Bone marrow (tissue), 2 donors: ENCODE data around the gene HACD2.

Experiments used
- DNase-seq, 2 donors: peaks; one replicate each; lab custom pipeline; 2025; lab: John Stamatoyannopoulos, UW

HACD2 gene

DNA sequence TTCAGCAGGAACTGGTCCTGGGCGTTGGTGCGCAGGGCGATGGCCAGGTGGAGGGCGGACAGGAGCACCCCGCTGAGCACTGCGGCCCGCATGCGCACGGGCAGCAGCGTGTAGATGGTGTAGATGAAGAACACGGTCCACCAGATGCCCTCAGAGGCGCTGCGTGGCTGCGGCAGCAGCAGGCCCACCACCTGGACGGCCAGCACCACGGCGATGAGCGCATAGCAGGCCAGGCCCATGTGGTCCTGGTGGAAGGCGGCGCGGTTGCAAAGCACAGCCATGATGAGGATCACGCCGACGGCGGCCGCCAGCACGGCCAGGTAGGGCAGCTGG lies 137.5 kb downstream of the HACD2 start:
- DNase-seq = no peak

DNA sequence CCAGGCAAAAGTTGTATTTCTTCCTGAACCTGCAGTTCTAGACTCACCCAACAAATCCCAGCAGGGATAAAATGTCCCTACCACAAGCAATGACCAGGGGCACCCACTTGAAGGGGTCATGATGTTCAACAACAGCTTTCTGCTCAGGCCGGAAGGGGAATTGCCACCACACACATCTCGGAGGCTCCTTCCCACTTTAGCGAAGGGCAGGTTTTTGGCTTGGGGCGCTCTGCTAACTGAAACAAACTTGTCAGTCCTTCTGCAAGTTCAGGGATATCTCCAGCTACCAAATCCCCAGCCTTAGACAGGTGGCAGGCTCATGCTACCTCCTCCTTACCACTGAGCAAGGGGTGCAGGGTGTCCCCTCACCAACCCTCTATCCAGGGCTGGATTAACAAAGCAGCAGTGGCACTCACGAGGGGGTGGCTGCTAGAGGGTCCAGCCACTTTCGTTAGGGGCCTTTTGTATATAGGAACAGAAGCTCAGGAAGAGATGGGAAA lies 138.2 kb downstream of the HACD2 start:
- no peak for DNase-seq

DNA sequence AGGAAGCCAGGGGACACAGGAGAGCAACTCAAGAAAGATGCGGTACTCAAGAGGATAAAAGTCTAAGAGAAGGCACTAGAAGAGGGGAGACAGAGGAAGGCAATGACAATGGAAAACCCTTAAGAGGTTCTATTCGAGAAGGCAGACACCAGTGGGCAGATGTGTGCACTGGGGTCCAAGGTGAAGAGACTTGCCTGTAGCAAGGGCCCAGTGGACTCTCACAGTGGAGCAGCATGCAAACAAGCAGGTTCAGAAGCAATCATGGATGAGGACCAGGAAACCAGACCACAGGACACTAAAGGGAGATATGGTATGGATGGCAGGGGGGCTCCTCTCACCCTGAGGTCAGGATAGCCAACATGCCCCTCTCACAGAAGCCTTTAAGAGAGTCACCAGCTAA lies 138.6 kb downstream of the HACD2 start:
- no peak for DNase-seq

DNA sequence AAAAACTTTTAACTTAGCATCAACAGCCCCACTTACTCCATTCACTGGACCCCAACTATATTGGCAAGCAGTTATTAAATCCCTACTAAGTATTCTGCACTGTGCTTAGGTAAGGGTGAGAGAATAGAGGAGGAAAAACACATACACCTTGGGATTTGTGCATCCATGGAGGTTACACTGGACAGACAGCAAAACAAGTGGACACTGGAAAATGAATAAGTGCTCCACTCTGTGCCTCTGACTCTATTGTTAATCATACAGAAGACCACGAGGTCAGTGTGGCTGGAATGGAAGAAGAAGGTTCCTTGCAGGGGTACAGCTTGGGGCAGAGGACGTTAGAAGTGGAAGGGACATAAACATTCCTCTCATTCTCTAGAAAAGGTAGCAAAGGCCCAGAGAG lies 139.2 kb downstream of the HACD2 start:
- no peak for DNase-seq

DNA sequence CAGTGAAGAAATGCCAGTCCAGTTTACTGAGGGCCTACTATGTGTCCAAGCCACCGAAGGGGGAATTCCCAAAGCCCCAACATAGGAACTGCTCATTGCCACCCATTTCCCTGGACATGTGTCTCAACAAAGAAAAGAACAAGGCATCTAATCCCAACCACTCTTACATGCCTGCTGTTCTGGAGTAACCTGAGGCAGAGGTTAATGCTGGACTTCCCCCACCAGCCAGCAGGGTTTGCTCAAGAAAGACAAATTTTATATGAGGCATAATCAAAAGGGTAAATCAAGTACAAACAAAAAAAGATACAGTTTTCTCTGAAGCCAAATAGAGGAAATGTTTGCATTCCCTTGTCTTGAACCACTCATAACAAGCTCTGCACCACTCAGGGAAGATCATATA lies 140.1 kb downstream of the HACD2 start:
- DNase-seq = no peak

DNA sequence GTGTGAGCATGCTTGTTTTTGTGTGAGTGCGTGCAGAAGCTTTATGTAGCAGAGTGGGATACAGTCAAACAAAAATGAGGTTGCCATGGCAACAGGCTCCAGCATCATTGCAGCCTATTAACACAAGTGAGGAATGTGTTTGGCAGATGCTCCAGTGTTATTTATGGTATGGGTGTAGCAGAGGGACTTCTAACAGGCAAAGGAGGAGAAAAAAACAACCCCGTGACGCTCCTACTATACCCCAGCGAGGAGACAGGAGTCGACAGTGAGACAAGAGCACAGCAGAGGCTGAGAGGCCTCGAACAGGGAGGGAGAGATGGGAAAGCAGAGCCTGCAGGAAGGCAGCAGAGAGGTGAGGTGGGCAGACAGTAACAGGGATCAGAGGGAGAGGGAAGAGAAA lies 140.8 kb downstream of the HACD2 start:
- DNase-seq = no peak

DNA sequence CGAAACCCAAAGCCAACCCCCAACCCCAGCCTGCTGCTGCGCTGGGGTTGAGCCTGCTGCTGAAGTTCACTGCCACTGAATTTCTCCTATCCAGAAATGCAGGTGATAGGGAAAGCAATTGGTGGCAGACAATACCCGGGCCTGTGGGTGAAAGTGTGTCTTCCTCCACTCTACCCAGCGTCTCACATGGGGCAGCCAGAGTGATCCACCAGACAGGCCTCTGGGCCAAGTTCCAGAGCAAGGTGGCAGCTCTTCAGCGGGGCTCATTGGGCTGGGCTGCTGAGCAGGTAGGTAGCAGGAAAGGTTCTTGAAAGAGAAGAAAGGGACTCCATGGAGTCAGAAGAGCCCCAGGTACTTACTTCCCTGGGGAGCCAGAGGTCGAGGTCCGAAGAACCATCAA lies 141.9 kb downstream of the HACD2 start:
- DNase-seq = no peak

DNA sequence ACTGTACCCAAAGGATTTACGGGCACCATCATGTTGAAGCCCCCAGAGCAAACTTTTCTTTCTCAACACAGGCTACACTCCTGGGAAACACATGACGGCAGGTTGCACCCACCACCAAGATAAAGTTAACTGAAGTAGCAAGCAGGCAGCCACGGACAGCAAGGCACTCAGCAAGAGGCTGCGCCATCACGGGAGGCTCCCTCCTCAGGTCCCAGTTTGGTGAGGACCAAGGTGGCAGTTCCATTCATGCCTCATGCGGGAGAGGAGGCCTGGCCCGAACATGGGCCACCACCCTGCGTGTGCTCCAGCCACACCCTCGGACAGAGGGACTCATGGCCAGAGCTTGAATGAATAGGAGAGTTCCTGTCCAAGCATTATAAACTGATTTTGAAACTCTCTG lies 142.7 kb downstream of the HACD2 start:
- no peak for DNase-seq
